HG02571 (cell line): Measurements from ENCODE around the gene APOL3.
"Not testable (repeated sequence)": the region's sequence is repeated elsewhere in the genome, so short reads cannot be mapped to it uniquely, and the experiment has no call there.

Experiments
- ATAC-seq: cut with Tn5 transposase; IDR thresholded peaks from one replicate; pipeline ENCODE4 v1.9.1; 2021; ENCODE audit warnings: mild to moderate bottlenecking, moderate library complexity; ENCODE audit not compliant: unreplicated experiment

Gene APOL3

DNA sequence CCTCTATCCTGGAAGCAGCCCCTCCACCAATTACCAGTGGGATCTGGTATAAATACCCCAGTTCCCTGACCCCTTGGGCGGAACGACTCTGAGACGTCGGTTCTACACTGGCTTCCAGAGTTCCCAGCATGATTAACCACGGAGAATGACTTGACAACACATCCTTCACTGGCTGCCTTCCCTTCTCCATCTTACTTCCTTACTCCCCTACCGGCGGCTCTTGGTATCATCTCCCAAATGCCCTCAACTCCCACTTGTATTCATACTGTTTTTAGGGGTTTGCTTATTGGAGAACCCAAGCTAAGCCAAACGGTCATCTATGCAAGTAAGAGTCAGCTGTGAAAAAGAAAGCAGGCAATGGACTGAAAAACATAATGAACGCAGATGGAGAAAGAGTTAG is 56.1 kb downstream of the APOL3 start:
- no peak for ATAC-seq

DNA sequence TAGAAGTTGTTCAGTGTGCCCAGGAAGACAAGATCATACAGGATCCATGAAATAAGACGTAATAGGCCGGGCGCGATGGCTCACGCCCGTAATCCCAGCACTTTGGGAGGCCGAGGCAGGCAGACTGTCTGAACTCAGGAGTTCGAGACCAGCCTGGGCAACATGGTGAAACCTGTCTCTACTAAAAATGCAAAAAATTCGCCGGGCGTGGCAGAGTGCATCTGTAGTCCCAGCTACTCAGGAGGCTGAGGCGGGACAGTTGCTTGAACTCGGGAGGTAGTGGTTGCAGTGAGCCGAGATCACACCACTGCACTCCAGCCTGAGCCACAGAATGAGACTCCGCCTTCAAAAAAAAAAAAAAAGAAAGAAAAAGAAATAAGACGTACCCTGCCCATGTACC is 56.7 kb downstream of the APOL3 start:
- ATAC-seq = no peak

DNA sequence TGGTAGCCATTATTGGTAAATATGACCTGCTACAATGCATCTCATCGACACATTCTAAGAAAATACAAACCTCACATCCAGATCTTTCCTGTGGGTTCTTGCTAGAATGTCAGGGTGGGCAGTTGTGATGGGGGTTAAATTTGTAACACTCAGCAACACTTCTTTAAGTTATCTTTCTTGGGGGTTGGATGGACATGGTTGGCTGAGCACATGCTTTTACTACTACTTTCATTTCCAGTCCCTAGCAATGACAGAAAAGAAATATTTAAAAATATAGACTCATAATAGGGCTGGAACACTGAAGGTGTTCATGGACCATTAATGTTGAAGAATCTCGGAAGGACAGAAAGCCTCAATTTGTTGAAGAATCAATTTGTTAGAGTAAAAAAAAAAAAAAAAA is 57.6 kb downstream of the APOL3 start:
- no peak for ATAC-seq

DNA sequence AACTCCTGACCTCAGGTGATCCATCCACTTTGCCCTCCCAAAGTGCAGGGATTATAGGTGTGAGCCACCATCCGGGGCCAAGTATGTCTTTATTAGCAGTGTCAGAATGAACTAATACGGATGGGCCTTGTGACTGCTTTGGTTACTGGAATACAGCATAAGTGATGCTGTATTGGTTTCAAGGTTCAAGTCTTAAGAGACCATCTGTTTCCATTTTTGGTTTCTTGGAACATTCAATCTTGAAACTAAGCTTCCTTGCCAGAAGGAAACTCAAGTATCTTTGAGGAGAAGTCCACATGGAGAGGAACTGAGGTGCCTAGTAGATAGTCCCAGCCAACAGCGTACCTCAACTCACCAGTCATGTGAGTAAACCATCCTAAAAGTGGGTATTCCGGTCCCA is 58.8 kb downstream of the APOL3 start:
- ATAC-seq = no peak

DNA sequence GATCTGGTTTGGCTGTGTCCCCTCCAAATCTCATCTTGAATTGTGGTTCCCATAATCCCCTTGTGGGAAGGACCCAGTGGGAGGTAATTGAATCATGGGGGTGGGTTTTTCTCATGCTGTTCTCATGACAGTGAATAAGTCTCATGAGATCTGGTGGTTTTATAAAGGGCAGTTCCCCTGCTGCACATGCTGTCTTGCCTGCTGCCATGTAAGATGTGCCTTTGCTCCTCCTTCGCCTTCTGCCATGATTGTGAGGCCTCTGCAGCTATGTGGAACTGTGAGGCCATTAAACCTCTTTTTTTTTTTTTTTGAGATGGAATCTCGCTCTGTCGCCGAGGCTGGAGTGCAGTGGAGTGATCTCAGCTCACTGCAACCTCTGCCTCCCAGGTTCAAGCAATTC is 59.6 kb downstream of the APOL3 start:
- ATAC-seq = not testable (repeated sequence)

DNA sequence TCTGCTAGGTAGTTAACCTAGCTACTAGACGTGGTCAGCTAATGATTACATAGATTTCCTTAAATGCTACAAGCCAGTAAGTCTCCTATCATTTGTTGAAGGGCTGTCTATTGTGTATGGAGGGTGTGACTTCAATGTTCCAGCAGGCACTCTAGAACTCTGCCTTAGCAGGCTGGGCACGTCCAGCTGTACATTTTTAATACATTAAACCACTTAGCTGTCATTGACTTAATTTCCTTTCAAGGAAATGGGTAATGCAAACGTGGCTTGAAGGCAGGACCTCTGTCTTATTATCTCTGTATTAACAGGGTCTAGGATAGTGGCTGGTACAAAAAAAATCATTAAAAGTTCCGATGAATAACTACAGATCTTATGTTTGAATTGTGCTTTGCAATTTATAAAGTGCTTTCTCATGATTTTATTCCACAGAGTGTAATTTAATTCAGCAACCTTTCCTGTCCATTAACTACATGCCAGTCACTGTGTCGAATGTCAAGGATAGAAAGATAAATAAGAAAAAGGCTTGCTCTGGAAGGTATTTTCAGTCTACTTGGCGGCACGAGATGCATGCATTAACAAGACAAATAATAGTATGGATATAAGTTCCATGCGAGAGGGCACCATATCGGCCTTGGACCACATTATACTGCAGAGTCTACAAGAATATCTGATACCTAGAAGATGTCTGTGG is 60.3 kb downstream of the APOL3 start:
- no peak for ATAC-seq

DNA sequence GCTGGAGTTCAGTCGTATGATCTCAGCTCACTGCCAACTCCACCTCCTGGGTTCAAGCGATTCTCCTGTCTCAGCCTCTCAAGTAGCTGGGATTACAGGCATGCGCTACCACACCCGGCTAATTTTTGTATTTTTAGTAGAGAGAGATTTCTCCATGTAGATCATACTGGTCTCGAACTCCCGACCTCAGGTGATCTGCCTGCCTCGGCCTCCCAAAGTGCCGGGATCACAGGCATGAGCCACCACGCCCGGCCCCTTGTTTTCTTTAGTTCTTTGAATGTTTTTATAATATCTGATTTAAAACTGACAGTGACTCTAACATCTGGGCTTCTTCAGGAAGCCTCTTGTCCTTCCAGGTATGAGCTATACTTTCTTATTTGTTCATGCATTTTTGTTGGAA is 61.0 kb downstream of the APOL3 start:
- not testable (repeated sequence) for ATAC-seq

DNA sequence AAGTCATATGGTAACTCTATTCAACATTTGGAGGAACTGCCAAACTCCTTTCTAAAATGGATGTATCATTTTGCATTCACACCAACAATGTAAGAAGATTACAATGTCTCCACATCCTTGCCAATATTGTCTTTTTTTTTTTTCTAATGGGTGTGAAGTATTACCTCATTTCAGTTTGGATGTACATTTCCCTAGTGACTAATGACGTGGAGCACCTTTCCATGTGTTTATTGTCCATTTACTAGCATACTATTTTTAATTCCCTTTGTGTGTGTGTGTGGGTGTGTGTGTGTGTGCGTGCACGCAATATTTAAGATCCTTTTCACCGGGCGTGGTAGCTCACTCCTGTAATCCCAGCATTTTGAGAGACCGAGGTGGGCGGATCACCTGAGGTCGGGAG is 62.7 kb downstream of the APOL3 start:
- no peak for ATAC-seq

DNA sequence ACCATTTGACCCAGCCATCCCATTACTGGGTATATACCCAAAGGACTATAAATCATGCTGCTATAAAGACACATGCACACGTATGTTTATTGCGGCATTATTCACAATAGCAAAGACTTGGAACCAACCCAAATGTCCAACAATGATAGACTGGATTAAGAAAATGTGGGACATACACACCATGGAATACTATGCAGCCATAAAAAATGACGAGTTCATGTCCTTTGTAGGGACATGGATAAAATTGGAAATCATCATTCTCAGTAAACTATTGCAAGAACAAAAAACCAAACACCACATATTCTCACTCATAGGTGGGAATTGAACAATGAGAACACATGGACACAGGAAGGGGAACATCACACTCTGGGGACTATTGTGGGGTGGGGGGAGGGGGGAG is 69.8 kb downstream of the APOL3 start:
- not testable (repeated sequence) for ATAC-seq
